Astrocyte (in vitro differentiated cells and primary cell): ENCODE measurements around the gene TSPAN4. TPM values are rescaled to one million over a fixed set of nuclear protein-coding genes. Genes with fewer than 3 reads are reported as not detected.
A peak's percentile ranks its signal among the peaks of the same experiment; 100 is the strongest.

Source experiments
- DNase-seq: peaks from one replicate; pipeline ENCODE4 v3.0.0-alpha.2; 2010; ENCODE audit warnings: low read depth
- FAIRE-seq: peaks from 2 replicates; lab custom pipeline; 2011; peaks lifted over from hg19 to GRCh38; lab: Jason Lieb, UNC
- H2AFZ ChIP-seq: 2 replicates; pipeline ENCODE4 v1.6.0; 2012; ENCODE audit warnings: low read depth, low read length, inconsistent platforms
- H3K27ac ChIP-seq: 2 replicates; pipeline ENCODE4 v1.5.1; 2011; ENCODE audit warnings: low read depth, low read length, inconsistent platforms
- H3K27me3 ChIP-seq: 2 replicates; pipeline ENCODE4 v1.6.0; 2011; ENCODE audit warnings: low read length, inconsistent platforms; ENCODE audit not compliant: insufficient read depth
- H3K36me3 ChIP-seq: 2 replicates; pipeline ENCODE4 v1.5.1; 2011; ENCODE audit warnings: low read length, inconsistent platforms; ENCODE audit not compliant: insufficient read depth
- H3K4me1 ChIP-seq: 2 replicates; pipeline ENCODE4 v1.5.1; 2011; ENCODE audit warnings: low read length, inconsistent platforms; ENCODE audit not compliant: insufficient read depth
- H3K4me2 ChIP-seq: 2 replicates; pipeline ENCODE4 v1.6.0; 2012; ENCODE audit warnings: low read length, inconsistent platforms
- H3K4me3 ChIP-seq: 2 replicates; pipeline ENCODE4 v1.5.1; 2011; ENCODE audit warnings: low read depth, mild to moderate bottlenecking, low read length, inconsistent platforms; ENCODE audit not compliant: insufficient read depth
- H3K79me2 ChIP-seq: 2 replicates; pipeline ENCODE4 v1.6.0; 2012; ENCODE audit warnings: mild to moderate bottlenecking, low read length, inconsistent platforms; ENCODE audit not compliant: insufficient read depth
- H3K9ac ChIP-seq: 2 replicates; pipeline ENCODE4 v1.6.0; 2012; ENCODE audit warnings: mild to moderate bottlenecking, low read length, inconsistent platforms
- H3K9me3 ChIP-seq: 2 replicates; pipeline ENCODE4 v1.5.1; 2012; ENCODE audit warnings: low read depth, mild to moderate bottlenecking, low read length, inconsistent platforms; ENCODE audit not compliant: insufficient read depth
- H4K20me1 ChIP-seq: 2 replicates; pipeline ENCODE4 v1.6.0; 2012; ENCODE audit warnings: low read length, inconsistent platforms; ENCODE audit not compliant: insufficient read depth
- H3K27ac Mint-ChIP-seq: one replicate; pipeline ENCODE4 v1.8.0; 2021; ENCODE audit warnings: mild to moderate bottlenecking, mixed read lengths; ENCODE audit not compliant: unreplicated experiment
- H3K27me3 Mint-ChIP-seq: one replicate; pipeline ENCODE4 v1.8.0; 2021; ENCODE audit warnings: low read depth, mixed read lengths; ENCODE audit not compliant: unreplicated experiment
- H3K36me3 Mint-ChIP-seq: one replicate; pipeline ENCODE4 v1.8.0; 2021; ENCODE audit warnings: low read depth, mixed read lengths; ENCODE audit not compliant: unreplicated experiment
- H3K4me1 Mint-ChIP-seq: one replicate; pipeline ENCODE4 v1.8.0; 2021; ENCODE audit warnings: low read depth, mixed read lengths; ENCODE audit not compliant: unreplicated experiment
- H3K4me3 Mint-ChIP-seq: one replicate; pipeline ENCODE4 v1.8.0; 2021; ENCODE audit warnings: mild to moderate bottlenecking, moderate library complexity, mixed read lengths; ENCODE audit not compliant: unreplicated experiment
- H3K9me3 Mint-ChIP-seq: one replicate; pipeline ENCODE4 v1.8.0; 2021; ENCODE audit warnings: mild to moderate bottlenecking, mixed read lengths; ENCODE audit not compliant: unreplicated experiment
- EZH2 ChIP-seq: IDR thresholded peaks from 2 replicates; pipeline ENCODE4 v1.6.1; 2012; ENCODE audit warnings: mild to moderate bottlenecking, low read length, inconsistent platforms; ENCODE audit not compliant: insufficient read depth
- total RNA-seq: library from RNA; stranded (reverse); gene quantifications from 2 replicates; pipeline ENCODE4 v1.2.1, GENCODE V29; 2021
- TF ChIP-seq, protein P1 (sequence below): IDR thresholded peaks from 2 replicates; pipeline ENCODE4 v1.5.1; 2011; ENCODE audit warnings: low read depth, mild to moderate bottlenecking, inconsistent platforms, low read length, moderate library complexity; ENCODE audit not compliant: insufficient read depth

TSPAN4 gene
- total RNA-seq, 1 donor from 2014 or later: 69.5 TPM

- Histone ChIP-seq H3K4me2 (peak overlapping the region; percentile 98), H3K9me3 (no peaks in the 10 kb centered on the region), H3K4me1 (peaks cover 24% of the 10 kb centered on the region), H3K36me3 (no peaks in the 10 kb centered on the region), H3K27ac (peak overlapping the region; percentile 83), H4K20me1 (peaks cover 35% of the 10 kb centered on the region), H3K79me2 (peaks cover 27% of the 10 kb centered on the region), H3K9ac (peak overlapping the region; percentile 89), H2AFZ (peak overlapping the region; percentile 71), H3K4me3 (peak overlapping the region; percentile 76), H3K27me3 (no peaks in the 10 kb centered on the region)
- TF ChIP-seq EZH2: no peak
- TF ChIP-seq, protein P1, sequence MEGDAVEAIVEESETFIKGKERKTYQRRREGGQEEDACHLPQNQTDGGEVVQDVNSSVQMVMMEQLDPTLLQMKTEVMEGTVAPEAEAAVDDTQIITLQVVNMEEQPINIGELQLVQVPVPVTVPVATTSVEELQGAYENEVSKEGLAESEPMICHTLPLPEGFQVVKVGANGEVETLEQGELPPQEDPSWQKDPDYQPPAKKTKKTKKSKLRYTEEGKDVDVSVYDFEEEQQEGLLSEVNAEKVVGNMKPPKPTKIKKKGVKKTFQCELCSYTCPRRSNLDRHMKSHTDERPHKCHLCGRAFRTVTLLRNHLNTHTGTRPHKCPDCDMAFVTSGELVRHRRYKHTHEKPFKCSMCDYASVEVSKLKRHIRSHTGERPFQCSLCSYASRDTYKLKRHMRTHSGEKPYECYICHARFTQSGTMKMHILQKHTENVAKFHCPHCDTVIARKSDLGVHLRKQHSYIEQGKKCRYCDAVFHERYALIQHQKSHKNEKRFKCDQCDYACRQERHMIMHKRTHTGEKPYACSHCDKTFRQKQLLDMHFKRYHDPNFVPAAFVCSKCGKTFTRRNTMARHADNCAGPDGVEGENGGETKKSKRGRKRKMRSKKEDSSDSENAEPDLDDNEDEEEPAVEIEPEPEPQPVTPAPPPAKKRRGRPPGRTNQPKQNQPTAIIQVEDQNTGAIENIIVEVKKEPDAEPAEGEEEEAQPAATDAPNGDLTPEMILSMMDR: no peak
- H3K27me3 Mint-ChIP-seq: peaks cover 1% of the 10 kb centered on the region
- FAIRE-seq: no peak
- peaks cover 3% of the 10 kb centered on the region for H3K36me3 Mint-ChIP-seq
- H3K27ac Mint-ChIP-seq: peak overlapping the region; percentile 62
- H3K4me3 Mint-ChIP-seq: peak overlapping the region; percentile 87
- H3K4me1 Mint-ChIP-seq: peaks cover 5% of the 10 kb centered on the region
- H3K9me3 Mint-ChIP-seq: no peaks in the 10 kb centered on the region
- peak; percentile 51 for DNase-seq
Measured at GRCh38 chr11:819943-820649, 22.6 kb upstream of the TSPAN4 start.

- Histone ChIP-seq H3K4me1 (peaks cover 24% of the 10 kb centered on the region), H3K36me3 (no peaks in the 10 kb centered on the region), H3K9ac (peak overlapping the region; percentile 89), H3K27me3 (no peaks in the 10 kb centered on the region), H3K9me3 (no peaks in the 10 kb centered on the region), H3K27ac (peak overlapping the region; percentile 12), H3K79me2 (peaks cover 27% of the 10 kb centered on the region), H4K20me1 (peaks cover 43% of the 10 kb centered on the region), H3K4me3 (peak overlapping the region; percentile 76), H2AFZ (no peak overlapping the region), H3K4me2 (peak overlapping the region; percentile 98)
- DNase-seq (peak; percentile 29), FAIRE-seq (no peak)
- H3K27me3 Mint-ChIP-seq: peaks cover 2% of the 10 kb centered on the region
- H3K9me3 Mint-ChIP-seq: no peaks in the 10 kb centered on the region
- peaks cover 4% of the 10 kb centered on the region for H3K36me3 Mint-ChIP-seq
- H3K4me1 Mint-ChIP-seq: peaks cover 5% of the 10 kb centered on the region
- peak overlapping the region; percentile 87 for H3K4me3 Mint-ChIP-seq
- TF ChIP-seq, protein P1: no peak
- TF ChIP-seq EZH2: no peak
- H3K27ac Mint-ChIP-seq: no peak overlapping the region
Measured at GRCh38 chr11:820655-821511, 21.8 kb upstream of the TSPAN4 start.
